DOHH2 (cell line): ENCODE data around the gene NUSAP1.

Experiments
- EZH2phosphoT487 ChIP-seq: fragments of 200-600 bp; sonication (generic); IDR thresholded peaks from 2 replicates; pipeline ENCODE4 v1.6.1; 2017; ENCODE audit warnings: borderline replicate concordance, mild to moderate bottlenecking, antibody characterized with exemption, low read length, moderate library complexity, mixed read lengths
- TF ChIP-seq, protein P1 (sequence below): fragments of 200-600 bp; sonication (generic); IDR thresholded peaks from one replicate; pipeline ENCODE4 v1.5.1; 2014; ENCODE audit warnings: antibody characterized with exemption, mild to moderate bottlenecking, low read depth, low read length; ENCODE audit not compliant: poor library complexity, severe bottlenecking

DNA sequence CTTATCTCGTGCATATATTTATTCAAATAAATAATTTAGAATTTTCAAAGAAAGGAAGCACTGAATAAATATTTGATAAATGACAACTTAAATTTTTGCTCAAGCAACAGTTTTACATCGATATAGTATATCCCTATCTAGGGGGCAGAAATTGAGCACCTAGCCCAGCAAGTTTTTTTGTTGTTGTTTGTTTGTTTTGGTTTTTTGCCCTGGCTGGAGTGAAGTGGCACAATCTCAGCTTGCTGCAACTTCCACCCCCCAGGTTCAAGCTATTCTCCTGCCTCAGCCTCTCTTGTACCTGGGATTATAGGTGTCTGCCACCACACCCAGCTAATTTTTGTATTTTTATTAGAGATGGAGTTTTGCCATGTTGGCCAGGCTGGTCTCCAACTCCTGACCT lies 42.7 kb upstream of the NUSAP1 start:
- TF ChIP-seq, protein P1, sequence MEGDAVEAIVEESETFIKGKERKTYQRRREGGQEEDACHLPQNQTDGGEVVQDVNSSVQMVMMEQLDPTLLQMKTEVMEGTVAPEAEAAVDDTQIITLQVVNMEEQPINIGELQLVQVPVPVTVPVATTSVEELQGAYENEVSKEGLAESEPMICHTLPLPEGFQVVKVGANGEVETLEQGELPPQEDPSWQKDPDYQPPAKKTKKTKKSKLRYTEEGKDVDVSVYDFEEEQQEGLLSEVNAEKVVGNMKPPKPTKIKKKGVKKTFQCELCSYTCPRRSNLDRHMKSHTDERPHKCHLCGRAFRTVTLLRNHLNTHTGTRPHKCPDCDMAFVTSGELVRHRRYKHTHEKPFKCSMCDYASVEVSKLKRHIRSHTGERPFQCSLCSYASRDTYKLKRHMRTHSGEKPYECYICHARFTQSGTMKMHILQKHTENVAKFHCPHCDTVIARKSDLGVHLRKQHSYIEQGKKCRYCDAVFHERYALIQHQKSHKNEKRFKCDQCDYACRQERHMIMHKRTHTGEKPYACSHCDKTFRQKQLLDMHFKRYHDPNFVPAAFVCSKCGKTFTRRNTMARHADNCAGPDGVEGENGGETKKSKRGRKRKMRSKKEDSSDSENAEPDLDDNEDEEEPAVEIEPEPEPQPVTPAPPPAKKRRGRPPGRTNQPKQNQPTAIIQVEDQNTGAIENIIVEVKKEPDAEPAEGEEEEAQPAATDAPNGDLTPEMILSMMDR: no peak
- TF ChIP-seq EZH2phosphoT487: no peak
